Dedifferentiated amniotic fluid mesenchymal stem cell (primary cell): Measurements from ENCODE around the gene NR5A2.

Source experiments
- DNase-seq: peaks from one replicate; pipeline ENCODE4 v3.0.0-alpha.2; 2016; ENCODE audit errors: extremely low spot score

Gene NR5A2

DNA sequence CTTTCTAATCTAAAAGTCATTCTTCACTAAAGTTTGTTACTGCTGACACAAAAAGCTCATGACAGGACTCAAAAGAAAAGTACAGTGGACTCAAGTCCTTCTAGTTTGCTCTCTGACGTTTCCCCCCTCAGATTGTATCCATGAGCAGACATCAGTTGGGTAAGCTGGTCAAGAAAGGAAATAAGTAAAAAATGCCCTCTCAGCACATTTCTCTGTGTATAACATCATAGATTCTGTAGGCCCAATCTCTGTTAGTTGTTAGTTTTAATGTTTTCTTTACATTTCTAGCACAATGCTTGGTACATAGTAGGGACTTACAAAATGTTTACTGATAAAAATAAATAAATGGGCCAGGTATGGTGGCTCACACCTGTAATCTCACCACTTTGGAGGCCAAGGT lies 96.8 kb downstream of the NR5A2 start:
- DNase-seq, result no peak

DNA sequence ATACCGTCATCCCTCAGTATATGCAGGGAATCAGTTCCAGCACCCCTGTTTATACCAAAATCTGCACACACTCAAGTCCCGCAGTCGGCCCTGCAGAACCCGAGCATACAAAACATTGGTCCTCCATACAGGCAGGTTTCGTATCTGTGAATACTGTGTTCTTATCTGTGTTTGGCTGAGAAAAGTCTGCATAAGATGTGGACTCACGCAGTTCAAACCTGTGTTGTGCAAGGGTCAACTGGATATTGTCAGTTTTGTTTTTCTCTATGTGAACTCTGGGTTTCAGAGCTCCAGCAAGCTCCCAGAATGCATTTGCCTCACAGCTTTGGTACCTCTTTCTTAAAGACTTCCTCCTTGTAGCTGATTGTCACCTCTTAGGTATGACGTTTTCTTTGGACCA lies 100.6 kb downstream of the NR5A2 start:
- no peak for DNase-seq

DNA sequence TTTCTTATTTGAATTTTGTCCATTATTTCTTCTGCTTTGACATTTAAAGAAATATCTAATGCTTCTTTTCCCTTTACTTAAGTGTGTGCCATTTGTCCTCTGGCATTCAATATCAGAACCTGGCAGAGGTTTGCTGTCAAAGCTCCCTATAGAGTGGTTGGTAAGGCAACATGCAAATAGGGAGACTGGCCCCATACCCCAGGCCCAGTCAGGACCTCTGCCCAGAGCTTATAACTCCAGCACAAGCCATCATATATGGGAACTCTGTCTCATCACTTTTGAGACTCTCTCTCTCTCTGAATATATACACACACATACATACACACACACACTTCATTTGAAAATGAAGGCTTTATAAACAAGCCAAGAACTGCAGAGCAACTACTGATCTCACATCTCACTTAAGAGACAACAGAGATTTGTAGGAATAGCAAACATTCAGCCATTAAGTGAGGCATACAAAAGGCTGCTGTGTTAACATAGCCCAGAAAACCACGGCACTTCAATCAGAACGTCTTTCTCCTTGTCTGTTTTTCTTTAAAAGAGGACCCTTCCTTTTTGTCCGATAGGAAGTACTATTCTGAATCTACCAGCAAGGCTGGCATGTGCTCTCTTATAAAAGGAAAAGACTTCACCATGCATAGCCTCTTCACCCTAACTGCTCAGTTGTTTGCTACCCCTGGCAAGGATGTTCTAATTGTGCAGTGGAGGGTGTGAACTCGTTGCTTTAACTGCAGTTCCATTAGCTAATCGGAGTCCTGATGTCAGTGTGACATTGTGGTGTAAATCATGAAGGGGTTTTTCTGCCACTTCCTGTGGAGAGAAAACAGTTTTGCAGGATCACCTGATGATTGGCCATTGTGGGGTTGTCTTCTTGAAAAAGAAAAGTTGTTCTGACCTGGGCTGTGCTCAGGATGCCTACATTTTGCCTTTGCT lies 101.7 kb downstream of the NR5A2 start:
- DNase-seq, result no peak

DNA sequence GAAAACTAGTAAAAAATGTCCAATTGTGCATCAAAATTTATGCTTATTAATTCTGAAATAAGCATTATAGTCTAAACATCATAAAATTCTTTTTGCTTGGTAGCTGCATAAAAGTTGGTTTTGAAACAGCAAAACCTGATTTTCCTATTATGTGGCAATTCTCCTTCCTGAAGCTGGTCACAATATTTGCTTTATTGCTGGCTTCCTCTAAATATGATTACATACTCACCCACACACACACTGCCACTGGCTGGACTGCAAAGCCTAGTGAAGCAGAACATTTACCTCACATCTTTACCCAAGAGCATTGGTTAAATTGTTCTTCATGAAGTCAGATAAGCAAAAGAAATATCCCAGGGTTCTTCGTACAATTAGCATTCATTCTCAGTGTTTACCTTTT lies 103.0 kb downstream of the NR5A2 start:
- DNase-seq, result no peak

DNA sequence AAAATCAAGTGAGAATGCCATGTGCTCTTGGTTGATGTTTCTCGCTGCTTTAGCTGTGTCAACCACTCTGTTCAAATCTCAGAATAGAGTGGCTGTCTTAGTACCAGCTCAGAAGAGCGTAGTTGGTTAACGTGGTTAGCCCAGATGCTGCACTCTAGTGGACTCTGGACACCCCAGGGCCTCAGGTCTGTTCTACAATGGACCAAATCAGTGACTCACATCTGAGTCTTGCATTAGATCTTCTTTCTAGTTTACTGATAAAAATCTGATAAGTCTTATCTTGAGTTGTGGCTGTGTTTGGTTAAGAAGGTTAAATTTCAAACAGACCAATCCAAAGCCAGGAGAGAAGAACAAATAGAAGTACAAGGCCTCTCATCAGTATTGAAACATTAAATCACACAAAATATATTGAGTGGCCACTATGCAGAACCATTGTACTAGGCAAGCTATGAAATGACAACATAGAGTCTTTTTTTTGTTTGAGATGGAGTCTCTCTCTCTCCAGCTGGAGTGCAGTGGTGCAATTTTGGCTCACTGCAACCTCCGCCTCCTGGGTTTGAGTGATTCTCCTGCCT lies 104.1 kb downstream of the NR5A2 start:
- DNase-seq, result no peak

DNA sequence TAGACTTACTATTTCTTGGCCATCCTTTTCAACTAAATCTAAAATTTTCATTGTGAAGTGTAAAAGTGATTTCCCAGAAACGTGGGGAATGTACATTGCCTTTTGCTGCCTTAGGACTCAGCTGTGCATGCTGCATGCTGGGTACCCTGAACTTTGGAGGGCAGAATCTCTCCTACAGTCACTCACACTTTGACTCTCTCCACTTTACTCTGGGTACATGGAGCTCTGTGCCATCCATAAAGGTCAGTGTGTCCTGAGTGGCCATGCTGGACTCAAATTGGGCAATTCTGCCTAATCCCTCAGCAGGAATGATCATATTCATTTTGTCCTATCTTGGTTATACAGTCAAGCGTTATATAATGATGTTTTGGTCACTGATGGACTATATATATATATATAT lies 105.6 kb downstream of the NR5A2 start:
- no peak for DNase-seq

DNA sequence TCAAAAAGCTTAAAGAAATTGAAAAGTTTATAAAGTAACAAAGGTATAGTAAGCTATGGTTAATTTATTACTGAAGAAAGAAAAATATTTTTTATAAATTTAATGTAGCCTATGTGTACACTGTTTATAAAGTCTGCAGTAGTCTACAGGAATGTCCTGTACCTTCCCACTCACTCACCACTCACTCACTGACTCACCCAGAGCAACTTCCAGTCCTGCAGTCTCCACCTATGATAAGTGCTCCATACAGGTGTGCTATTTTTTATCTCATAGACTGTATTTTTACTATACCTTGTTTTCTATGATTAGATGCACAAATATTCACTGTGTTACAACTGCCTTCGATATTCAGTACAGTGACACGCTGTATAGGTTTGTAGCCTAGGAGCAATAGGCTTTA lies 106.6 kb downstream of the NR5A2 start:
- no peak for DNase-seq

DNA sequence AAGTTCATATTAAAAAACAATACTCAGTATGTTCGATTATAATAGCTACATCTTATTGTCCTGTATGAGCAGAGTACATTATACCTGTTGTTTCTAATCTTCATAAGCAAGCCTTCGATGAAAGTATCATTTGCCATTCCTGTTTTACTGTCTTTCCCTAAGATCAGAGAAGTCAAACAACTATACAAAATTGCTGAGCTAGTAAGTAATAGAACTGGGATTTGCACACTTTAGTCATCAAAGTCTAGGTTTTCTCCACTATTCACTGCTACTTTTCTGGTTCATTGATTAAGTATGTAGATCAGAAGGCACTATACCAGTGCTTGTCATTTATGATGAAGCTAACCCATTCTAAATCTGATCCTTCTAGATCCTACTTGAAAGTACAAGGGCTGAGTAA lies 108.9 kb downstream of the NR5A2 start:
- DNase-seq, result no peak

DNA sequence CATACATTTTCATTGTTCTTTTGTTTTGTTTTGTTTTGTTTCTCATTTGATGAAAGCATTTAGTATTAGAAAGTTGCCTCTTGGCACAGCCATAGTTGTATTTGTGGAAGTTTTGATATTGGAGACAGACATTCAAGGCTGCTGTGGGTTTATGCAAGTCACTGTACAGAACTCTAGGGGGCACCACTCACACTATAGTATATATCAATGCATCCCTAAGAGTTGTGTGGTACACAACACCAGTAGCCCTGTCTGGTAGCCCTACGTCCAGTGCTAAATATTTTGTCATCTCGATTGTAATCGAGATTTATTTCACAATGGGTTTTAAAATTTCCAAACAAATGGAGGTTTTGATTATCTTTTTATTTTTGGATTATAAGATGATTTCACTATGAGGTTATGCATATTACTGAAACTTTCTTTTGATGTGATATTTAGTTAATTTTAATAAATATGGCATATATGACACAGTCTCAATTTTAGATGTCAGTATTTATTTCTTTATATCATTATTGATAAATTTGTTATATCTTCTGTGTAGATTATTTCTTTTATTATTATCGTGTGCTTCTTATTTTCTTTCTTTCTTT lies 112.2 kb downstream of the NR5A2 start:
- peak; percentile 51 for DNase-seq

DNA sequence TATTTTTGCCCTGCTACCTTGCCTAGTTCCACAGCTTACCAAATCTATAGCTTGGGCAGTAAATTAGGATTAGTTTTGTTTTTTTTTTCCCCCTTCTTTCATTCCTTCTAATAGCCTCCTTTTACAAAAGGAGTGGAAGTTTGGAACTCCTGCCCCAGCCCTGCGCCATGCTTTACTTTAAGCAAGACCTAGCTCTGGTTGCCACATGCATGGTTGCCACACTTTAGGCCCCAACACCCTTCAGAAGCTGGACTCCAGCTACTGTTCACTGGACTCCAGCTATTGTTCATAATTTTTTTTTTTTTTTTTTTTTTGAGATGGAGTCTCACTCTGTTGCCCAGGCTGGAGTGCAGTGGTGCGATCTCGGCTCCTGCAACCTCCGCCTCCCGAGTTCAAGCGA lies 115.8 kb downstream of the NR5A2 start:
- no peak for DNase-seq

DNA sequence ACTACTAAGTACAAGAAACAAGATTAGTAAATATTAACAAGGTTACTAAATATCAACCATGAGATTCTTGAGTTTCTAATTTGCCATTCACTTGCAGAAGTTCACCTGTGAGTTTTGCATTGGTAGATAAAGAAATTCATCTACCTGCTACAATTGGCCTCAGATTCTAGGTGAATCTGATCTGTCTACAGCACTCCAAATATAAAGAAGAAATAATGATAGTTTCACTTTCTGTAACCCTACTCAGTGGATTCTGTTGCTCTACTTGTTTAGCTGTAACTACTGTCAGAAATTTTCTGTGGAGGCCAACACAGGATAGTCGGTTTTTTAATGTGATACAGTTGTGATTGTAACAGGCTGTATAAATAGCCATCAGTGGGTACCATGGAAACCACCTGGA lies 118.6 kb downstream of the NR5A2 start:
- no peak for DNase-seq

DNA sequence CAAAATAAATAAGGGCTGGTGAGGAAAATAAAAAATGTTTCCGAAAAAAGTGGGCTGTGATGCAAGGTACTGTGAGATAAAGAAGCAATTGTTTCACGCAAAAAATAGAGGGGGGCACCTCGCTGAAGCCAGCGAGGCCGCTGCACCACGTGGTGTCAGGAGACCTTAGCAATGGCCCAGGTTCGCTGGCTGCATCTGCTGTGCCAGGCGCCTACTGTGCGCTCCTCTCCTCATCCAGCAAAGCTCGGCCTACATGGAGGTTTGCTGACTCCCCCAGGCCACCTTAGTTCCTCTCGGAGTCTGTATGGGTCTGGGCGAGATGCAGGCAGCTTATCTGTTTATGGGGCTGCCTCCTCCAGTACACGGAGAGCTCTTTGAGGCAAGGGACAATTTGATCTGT lies 119.6 kb downstream of the NR5A2 start:
- DNase-seq, result no peak

DNA sequence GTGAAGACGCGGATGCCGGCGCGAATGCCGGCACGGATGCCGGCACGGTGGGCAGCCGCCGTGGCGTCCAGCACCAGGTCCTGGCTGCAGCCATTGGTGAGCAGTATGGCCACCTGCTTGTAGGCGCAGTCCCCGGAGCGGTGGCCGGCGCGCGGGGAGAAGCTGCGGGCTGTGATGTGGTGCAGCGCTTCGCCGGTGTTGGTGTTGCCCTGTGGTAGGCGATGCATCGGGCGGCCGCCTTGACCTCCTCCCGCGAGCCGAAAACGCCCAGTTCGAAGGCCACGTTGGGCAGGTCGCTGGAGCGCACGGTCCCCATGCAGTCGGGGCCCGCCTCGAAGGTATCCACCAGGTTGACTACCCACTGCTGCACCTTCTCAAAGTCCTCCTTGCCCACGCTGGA lies 120.2 kb downstream of the NR5A2 start:
- no peak for DNase-seq

DNA sequence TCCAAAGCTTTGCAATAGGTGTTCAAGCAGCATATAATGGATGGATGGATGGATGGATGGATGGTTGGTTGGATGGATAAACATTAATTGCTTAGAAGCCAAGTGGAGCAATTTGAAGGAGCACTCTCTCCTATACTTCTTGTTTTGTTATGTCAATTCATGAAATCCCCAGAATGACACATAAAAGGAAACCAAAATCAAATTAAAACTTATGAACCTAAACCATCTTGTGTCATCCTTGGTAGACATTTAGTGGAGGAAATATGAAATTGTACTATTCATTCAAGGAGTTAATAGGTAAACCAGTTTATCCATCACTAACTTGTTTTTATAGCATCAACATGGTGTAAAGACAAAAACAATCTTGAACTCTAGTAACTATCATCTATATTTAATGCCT lies 122.5 kb downstream of the NR5A2 start:
- DNase-seq, result no peak

DNA sequence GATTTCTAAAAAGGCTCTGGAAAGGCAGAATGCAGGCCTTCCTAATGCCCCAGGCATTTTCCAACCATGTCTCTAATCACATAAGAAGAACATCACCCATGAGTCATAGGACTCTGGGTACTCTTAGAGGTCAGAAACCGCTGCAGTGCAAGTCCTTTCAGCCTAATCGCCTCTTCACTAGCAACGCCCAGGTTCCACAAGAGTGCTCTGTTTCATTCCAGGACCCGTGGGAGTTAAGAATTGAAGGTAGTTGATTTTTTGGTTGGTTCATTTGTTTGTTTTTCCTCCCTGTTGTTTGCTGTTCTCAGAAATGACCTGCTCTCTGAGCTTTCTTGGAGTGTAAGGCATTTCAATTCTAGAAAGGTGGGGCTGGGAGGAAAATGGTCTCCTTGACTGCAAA lies 123.2 kb downstream of the NR5A2 start:
- peak; percentile 68 for DNase-seq

DNA sequence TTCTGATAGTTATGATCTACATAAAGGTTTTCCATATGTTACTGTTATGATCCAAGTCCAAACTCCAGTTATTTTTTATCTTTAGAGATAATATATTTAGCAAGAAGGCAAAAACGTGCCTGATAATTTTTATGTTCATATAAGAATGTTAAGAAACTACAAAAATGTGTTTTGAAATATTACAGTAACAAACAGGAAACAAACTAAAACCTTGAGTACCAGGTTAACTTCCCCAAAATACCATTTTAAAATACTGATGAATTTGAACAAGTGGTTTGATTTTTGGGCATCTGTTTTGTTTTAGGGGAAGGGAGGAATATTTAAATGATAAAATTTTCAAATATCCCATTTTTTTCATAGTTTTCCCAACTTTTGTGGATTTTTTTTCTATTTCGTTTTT lies 124.8 kb downstream of the NR5A2 start:
- no peak for DNase-seq

DNA sequence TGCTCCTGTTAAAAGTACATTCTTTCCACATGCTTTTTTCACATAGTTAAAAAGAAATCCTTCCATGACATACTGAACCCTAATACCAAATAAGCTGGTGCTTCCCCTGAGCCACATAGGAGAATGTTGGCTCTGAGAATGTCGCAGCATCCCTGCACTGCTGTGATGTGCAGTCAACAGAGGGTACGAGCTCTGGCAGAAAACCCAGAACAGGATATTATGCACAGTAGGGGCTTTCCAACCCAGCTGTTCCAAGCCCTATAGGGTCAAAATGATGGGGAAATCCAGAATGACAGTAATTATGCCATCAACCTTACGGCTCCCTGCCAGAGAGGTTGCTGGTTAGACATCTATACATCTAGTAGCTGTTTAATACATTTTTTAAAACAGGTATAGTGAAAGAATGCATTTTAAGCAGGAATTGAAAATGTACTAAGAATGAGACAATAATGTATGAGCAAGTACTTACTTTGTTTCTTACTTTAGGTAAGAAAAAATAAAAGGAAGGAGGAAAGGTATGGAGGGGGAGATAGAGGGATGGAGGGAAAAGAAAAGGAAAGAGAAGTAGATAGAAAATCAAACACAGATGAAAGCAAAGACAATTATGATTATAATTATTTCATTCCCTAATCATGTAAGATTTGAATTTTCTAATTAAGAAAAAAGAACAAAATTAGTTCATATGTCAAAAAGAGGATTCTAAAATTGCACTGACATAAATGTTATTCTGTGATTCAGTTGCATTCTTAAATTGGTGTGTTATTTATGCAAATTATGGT lies 126.0 kb downstream of the NR5A2 start:
- no peak for DNase-seq

DNA sequence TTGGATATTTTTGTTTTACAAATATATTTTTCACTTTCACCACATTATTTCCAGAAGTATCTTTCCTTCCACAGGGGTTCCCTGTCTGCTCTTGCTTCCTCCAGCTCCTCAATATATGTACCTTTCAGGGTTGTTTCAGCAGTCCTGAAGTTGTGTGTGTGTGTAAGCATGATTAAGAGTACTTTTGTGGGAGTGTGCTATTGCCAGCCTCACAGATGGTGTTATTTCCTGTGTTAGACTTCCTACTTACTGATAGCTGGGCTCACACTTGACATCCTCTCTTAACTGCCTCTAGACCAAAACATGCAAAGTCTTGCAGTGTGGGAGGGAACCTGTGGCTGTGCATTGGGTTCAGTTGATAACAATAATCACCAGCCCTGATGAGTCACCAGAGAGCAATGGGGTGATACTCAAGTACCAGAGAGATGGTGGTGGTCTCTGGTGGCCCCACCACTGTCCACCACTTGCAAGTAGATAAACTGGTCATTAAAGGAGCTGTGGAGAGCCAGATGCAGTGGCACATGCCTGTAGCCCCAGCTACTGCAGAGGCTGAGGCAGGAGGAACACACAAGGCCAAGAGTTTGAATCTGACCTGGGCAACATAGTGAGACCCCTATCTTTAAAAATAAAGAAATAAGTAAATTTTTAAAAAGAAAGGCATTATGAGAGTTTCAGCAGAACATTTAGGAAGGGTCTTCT lies 126.7 kb downstream of the NR5A2 start:
- no peak for DNase-seq

DNA sequence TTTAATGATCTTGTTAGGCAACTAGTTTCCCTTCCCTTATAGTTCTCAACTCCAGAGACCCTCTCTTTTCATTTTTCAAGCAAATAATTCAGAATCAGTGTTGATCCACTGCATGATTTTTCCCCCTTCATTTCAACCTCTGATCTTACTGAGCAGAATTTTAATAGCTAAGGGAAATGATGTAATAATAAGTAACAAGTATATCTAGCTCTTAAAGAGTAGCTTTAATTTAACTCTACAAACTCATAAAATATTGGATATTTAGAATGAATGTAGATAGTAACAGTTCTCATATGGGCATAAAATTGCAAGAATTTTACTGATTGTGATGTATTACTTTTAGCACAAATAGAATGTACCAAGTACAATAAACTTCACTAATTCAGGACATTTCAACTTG lies 130.2 kb downstream of the NR5A2 start:
- DNase-seq, result no peak

DNA sequence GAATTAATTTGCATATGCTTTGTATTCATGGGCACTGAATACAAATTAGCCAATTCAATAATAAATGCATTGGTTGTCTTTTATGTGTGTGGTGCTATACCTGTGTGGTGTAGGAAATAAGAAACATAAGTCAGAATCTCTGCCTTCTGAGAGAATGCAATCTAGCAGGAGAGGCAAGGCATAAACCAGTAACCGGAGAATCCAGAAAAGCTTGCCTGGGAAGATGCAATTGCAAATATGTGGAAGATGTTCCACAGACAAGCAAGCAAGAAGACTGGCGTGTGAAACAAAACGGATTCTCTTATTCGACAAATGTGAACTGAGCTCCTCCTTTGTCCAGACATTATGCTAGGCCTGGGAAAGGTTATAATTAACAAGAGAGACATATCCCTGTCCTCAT lies 134.3 kb downstream of the NR5A2 start:
- DNase-seq, result no peak

DNA sequence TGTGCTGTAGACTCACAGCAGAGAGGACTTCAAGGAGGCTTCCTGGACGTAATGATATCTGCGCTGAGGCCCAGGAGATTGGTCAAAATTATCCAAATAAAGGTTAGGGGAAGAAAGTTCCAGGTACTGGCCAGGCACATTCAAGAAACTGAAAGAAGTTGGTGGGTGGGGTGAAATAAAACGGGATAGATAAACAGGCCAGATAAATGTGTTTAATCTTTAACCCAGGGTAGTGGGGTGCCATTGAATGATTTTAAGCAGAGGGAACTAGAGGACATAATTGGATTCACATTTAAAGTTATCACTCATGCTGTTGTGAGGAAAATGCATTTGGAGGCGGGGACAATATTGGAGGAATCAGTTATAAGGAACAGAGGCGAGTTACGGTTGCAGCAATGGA lies 134.7 kb downstream of the NR5A2 start:
- no peak for DNase-seq

DNA sequence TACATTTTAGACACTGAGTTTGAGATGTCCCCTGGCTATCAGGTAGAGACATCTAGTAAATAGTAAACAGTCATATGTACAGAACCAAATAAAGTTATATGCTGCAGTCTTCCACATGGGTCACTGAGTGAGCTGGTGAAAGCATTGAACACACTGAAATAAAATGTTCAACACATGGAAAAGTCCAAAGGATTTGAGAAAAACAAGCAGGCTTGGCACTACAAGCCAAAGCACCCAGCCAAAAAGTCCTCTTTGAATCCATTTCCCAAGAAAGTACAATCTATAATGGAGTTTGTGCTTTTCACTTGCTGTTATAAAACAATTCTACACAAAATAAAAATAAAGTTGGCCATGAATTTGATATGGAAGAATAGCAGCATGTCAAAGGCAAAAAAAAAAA lies 135.4 kb downstream of the NR5A2 start:
- no peak for DNase-seq
